K562 (cell line): ENCODE results near the gene TINAGL1. TPM values are rescaled to one million over a fixed set of nuclear protein-coding genes. Genes with fewer than 3 reads are reported as not detected.

Experiments used
- BDP1 ChIP-seq: IDR thresholded peaks from 3 replicates; pipeline ENCODE4 v1.6.1; 2011; ENCODE audit not compliant: insufficient read length, insufficient read depth
- KLF16 ChIP-seq: IDR thresholded peaks from 2 replicates; pipeline ENCODE4 v1.6.1; 2016; ENCODE audit warnings: antibody characterized with exemption
- PYGO2 ChIP-seq: fragments of 450-650 bp; IDR thresholded peaks from 2 replicates; pipeline ENCODE4 v1.6.1; 2016; ENCODE audit warnings: mild to moderate bottlenecking, missing genetic modification characterization, moderate library complexity, missing compliant biosample characterization
- TAL1 ChIP-seq: fragments of 450-650 bp; IDR thresholded peaks from 2 replicates; pipeline ENCODE4 v1.6.1; 2016; ENCODE audit warnings: mild to moderate bottlenecking
- ZNF57 ChIP-seq: fragments of 450-650 bp; formaldehyde crosslinking; IDR thresholded peaks from 2 replicates; pipeline ENCODE4 v1.4.0; 2020; ENCODE audit warnings: mild to moderate bottlenecking, moderate library complexity
- ZNF589 ChIP-seq: fragments of 200-800 bp; sonication (Bioruptor generic); IDR thresholded peaks from 2 replicates; pipeline ENCODE4 v1.6.1; 2016; ENCODE audit warnings: low read depth, missing genetic modification characterization, missing compliant biosample characterization
- polyA plus RNA-seq, 8 experiments: library from polyadenylated mRNA; depleted of rRNA in 4 of 8; stranded (reverse) in 5 of 8; unstranded in 3 of 8; fragments of >200 nt; fragmentation: Nextera tagmentation in 2 of 8; fragmentation: Illumina TruSeq in 1 of 8; extraction: Ambion mirVana in 2 of 8; extraction: Trizol in 1 of 8; gene quantifications; 2 replicates each; pipeline versions ENCODE4 v1.2.1 to v1.2.3, GENCODE V29; 2011 to 2014; ENCODE audit warnings: inconsistent platforms in 1 of 8, missing spikeins in 1 of 8
- total RNA-seq, 7 experiments: library from RNA; depleted of rRNA in 6 of 7; stranded (reverse); fragments of >200 nt in 6 of 7; fragmentation: Illumina TruSeq in 2 of 7; extraction: Trizol in 2 of 7; gene quantifications; 2 replicates each; pipeline versions ENCODE4 v1.2.1 to v1.2.3, GENCODE V29; 2011 to 2021; ENCODE audit warnings: low replicate concordance in 1 of 7
- TF ChIP-seq, protein P1 (sequence below): fragments of 150-350 bp; IDR thresholded peaks from 2 replicates; pipeline ENCODE4 v1.6.1; 2014; ENCODE audit warnings: low read depth, mild to moderate bottlenecking, low read length, borderline replicate concordance
- TF ChIP-seq, protein P2 (sequence below): fragments of 250-450 bp; sonication (Bioruptor Pico); IDR thresholded peaks from 2 replicates; pipeline ENCODE4 v1.8.0; 2022; ENCODE audit warnings: inconsistent platforms, mild to moderate bottlenecking, moderate library complexity, borderline replicate concordance
- TF ChIP-seq, protein P3 (sequence below): fragments of 250-450 bp; sonication (Bioruptor Pico); IDR thresholded peaks from 2 replicates; pipeline ENCODE4 v1.8.0; 2022; ENCODE audit warnings: inconsistent platforms

The TINAGL1 gene
- total and polyA plus RNA-seq, 9 of the 15 experiments (the other 6 are each of a cell fraction or from before 2014, with no cell fraction given), result 0.04 to 1.2 (median 0.07) TPM; not detected in 4

DNA sequence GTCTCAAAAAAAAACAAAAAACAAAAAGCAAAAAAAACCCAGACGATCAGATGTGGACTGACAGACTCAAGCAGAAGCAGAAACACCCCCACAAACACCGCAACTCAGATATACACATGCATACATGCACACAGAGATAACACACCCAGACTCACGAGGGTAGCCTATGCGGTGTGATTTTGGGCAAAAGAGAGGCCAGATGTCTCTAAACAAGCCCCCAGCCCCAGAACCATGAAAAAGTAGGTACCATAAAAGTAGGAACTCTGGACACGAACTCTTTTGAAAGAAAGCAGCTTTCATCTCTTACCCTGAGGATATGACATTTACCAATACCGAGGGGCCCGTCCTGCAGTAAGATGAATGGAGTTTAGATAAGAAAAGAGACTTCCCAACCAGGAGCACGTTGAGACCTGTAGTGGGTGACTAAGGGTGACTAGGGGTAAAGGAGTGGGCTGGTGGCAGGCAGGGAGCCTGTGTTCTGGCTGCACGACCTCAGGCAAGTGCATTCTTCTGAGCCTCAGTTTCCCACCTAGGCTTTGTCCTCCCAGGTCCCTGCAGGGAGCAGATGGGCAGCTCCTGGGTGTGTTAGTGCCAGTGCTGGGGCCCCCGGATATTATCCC, 1.5 kb upstream of the TINAGL1 start (continued):
- TF ChIP-seq BDP1, result no peak
- TF ChIP-seq, protein P1, sequence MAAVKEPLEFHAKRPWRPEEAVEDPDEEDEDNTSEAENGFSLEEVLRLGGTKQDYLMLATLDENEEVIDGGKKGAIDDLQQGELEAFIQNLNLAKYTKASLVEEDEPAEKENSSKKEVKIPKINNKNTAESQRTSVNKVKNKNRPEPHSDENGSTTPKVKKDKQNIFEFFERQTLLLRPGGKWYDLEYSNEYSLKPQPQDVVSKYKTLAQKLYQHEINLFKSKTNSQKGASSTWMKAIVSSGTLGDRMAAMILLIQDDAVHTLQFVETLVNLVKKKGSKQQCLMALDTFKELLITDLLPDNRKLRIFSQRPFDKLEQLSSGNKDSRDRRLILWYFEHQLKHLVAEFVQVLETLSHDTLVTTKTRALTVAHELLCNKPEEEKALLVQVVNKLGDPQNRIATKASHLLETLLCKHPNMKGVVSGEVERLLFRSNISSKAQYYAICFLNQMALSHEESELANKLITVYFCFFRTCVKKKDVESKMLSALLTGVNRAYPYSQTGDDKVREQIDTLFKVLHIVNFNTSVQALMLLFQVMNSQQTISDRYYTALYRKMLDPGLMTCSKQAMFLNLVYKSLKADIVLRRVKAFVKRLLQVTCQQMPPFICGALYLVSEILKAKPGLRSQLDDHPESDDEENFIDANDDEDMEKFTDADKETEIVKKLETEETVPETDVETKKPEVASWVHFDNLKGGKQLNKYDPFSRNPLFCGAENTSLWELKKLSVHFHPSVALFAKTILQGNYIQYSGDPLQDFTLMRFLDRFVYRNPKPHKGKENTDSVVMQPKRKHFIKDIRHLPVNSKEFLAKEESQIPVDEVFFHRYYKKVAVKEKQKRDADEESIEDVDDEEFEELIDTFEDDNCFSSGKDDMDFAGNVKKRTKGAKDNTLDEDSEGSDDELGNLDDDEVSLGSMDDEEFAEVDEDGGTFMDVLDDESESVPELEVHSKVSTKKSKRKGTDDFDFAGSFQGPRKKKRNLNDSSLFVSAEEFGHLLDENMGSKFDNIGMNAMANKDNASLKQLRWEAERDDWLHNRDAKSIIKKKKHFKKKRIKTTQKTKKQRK, result no peak
- TF ChIP-seq, protein P2, sequence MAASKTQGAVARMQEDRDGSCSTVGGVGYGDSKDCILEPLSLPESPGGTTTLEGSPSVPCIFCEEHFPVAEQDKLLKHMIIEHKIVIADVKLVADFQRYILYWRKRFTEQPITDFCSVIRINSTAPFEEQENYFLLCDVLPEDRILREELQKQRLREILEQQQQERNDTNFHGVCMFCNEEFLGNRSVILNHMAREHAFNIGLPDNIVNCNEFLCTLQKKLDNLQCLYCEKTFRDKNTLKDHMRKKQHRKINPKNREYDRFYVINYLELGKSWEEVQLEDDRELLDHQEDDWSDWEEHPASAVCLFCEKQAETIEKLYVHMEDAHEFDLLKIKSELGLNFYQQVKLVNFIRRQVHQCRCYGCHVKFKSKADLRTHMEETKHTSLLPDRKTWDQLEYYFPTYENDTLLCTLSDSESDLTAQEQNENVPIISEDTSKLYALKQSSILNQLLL (CRISPR knock-in tag), result no peak
- TF ChIP-seq, protein P3, sequence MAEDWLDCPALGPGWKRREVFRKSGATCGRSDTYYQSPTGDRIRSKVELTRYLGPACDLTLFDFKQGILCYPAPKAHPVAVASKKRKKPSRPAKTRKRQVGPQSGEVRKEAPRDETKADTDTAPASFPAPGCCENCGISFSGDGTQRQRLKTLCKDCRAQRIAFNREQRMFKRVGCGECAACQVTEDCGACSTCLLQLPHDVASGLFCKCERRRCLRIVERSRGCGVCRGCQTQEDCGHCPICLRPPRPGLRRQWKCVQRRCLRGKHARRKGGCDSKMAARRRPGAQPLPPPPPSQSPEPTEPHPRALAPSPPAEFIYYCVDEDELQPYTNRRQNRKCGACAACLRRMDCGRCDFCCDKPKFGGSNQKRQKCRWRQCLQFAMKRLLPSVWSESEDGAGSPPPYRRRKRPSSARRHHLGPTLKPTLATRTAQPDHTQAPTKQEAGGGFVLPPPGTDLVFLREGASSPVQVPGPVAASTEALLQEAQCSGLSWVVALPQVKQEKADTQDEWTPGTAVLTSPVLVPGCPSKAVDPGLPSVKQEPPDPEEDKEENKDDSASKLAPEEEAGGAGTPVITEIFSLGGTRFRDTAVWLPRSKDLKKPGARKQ (CRISPR knock-in tag), result no peak
- TF ChIP-seq ZNF57 (CRISPR knock-in tag), result no peak
- TF ChIP-seq TAL1, result peak; percentile 80
- TF ChIP-seq PYGO2 (tag), result peak; percentile 42; the same call in 1 of the 2 replicates
- TF ChIP-seq ZNF589 (CRISPR knock-in tag), result no peak
- TF ChIP-seq KLF16, result peak; percentile 61; the same call in 1 of the 2 replicates
